GM19468 (cell line): ENCODE measurements around the gene TSPYL6.

Experiments used
- ATAC-seq: cut with Tn5 transposase; IDR thresholded peaks from one replicate; pipeline ENCODE4 v1.9.1; 2021; ENCODE audit warnings: mild to moderate bottlenecking, moderate library complexity, moderate number of reproducible peaks; ENCODE audit not compliant: unreplicated experiment; ENCODE audit errors: extremely low read depth

The TSPYL6 gene

GRCh38 chr2:54259413-54260240 is 3.6 kb upstream of the TSPYL6 start:
- peak; percentile 79 for ATAC-seq

- no peak for ATAC-seq
Observed at GRCh38 chr2:54258166-54258565, 2.1 kb upstream of the TSPYL6 start.

- ATAC-seq: no peak
Observed at GRCh38 chr2:54255230-54256090, 569 bp downstream of the TSPYL6 start.

GRCh38 chr2:54254180-54254579 is 1.8 kb downstream of the TSPYL6 start:
- no peak for ATAC-seq

- no peak for ATAC-seq
Observed at GRCh38 chr2:54249629-54250028, 6.4 kb downstream of the TSPYL6 start.

- ATAC-seq: no peak
Observed at GRCh38 chr2:54247115-54247514, 8.9 kb downstream of the TSPYL6 start.

- no peak for ATAC-seq
Observed at GRCh38 chr2:54240515-54241469, 15.2 kb downstream of the TSPYL6 start.

GRCh38 chr2:54239427-54239826 is 16.6 kb downstream of the TSPYL6 start:
- no peak for ATAC-seq

GRCh38 chr2:54237428-54237827 is 18.6 kb downstream of the TSPYL6 start:
- ATAC-seq: no peak

GRCh38 chr2:54233832-54234649 is 22.0 kb downstream of the TSPYL6 start:
- no peak for ATAC-seq

- no peak for ATAC-seq
Observed at GRCh38 chr2:54228945-54229344, 27.1 kb downstream of the TSPYL6 start.

GRCh38 chr2:54227798-54228197 is 28.2 kb downstream of the TSPYL6 start:
- ATAC-seq: no peak

- ATAC-seq: no peak
Observed at GRCh38 chr2:54226260-54226659, 29.8 kb downstream of the TSPYL6 start.

GRCh38 chr2:54224997-54225396 is 31.0 kb downstream of the TSPYL6 start:
- ATAC-seq: no peak

GRCh38 chr2:54213082-54213481 is 42.9 kb downstream of the TSPYL6 start:
- no peak for ATAC-seq

- no peak for ATAC-seq
Observed at GRCh38 chr2:54212456-54212855, 43.6 kb downstream of the TSPYL6 start.

- ATAC-seq: no peak
Observed at GRCh38 chr2:54209379-54209778, 46.6 kb downstream of the TSPYL6 start.

- ATAC-seq: no peak
Observed at GRCh38 chr2:54208364-54209240, 47.4 kb downstream of the TSPYL6 start.
